NCI-H526 (cell line): ENCODE results near the gene HAT1.
"Not testable (repeated sequence)": the region's sequence is repeated elsewhere in the genome, so short reads cannot be mapped to it uniquely, and the experiment has no call there.

Experiments used
- DNase-seq, 2 experiments: peaks; one replicate each; lab custom pipeline; 2025; lab: John Stamatoyannopoulos, UW

The HAT1 gene

GRCh38 chr2:171979103-171979502 lies 56.8 kb downstream of the HAT1 start:
- DNase-seq, result no peak

GRCh38 chr2:171983924-171984323 lies 61.7 kb downstream of the HAT1 start:
- not testable (repeated sequence) for DNase-seq

- DNase-seq, result no peak
Measured at GRCh38 chr2:171985076-171985475, 62.8 kb downstream of the HAT1 start.

- no peak for DNase-seq
Measured at GRCh38 chr2:171986778-171987177, 64.5 kb downstream of the HAT1 start.

- DNase-seq, result no peak
Measured at GRCh38 chr2:171991027-171991426, 68.8 kb downstream of the HAT1 start.

GRCh38 chr2:171995586-171995985 lies 73.3 kb downstream of the HAT1 start:
- DNase-seq, result no peak

GRCh38 chr2:171996021-171996420 lies 73.8 kb downstream of the HAT1 start:
- DNase-seq, result no peak

GRCh38 chr2:171997031-171997430 lies 74.8 kb downstream of the HAT1 start:
- not testable (repeated sequence) for DNase-seq

GRCh38 chr2:171999161-171999560 lies 76.9 kb downstream of the HAT1 start:
- peak; percentile 34 to 44 for DNase-seq

- DNase-seq, result peak; percentile 74 to 97
Measured at GRCh38 chr2:171999604-172000469, 77.6 kb downstream of the HAT1 start, which contains the start of gene METAP1D. Gene METAP1D, plus strand, starts transcription at chr2:171999953. Its CDS starts 17 bp downstream, at chr2:171999970.

GRCh38 chr2:172000696-172001361 lies 78.6 kb downstream of the HAT1 start:
- no peak for DNase-seq

- no peak for DNase-seq
Measured at GRCh38 chr2:172007372-172007771, 85.1 kb downstream of the HAT1 start.

- DNase-seq, result no peak
Measured at GRCh38 chr2:172009823-172010222, 87.6 kb downstream of the HAT1 start.

- DNase-seq, result no peak
Measured at GRCh38 chr2:172011812-172012575, 89.7 kb downstream of the HAT1 start.

- DNase-seq, result no peak
Measured at GRCh38 chr2:172012677-172013391, 90.6 kb downstream of the HAT1 start.

GRCh38 chr2:172013396-172013795 lies 91.1 kb downstream of the HAT1 start:
- no peak for DNase-seq

GRCh38 chr2:172021074-172021931 lies 99.0 kb downstream of the HAT1 start:
- DNase-seq, result peak; percentile 10 to 18

GRCh38 chr2:172021955-172022354 lies 99.7 kb downstream of the HAT1 start:
- DNase-seq, result peak; percentile 9

GRCh38 chr2:172031536-172031935 lies 109.3 kb downstream of the HAT1 start:
- no peak for DNase-seq
